Thyroid gland (tissue), 4 donors: ENCODE results near the gene IRF5.

Source experiments
- POLR2A ChIP-seq, 2 donors: fragments of 450-650 bp; IDR thresholded peaks; one replicate each; pipeline ENCODE4 v1.6.1; 2017; ENCODE audit warnings: antibody characterized with exemption in 2 of 2, mild to moderate bottlenecking in 2 of 2, moderate library complexity in 1 of 2
- TF ChIP-seq, protein P1 (sequence below), 6 experiments: fragments of 200-600 bp in 3 of 6; fragments of 450-650 bp in 3 of 6; sonication (generic) in 3 of 6; IDR thresholded peaks; one replicate each; pipeline ENCODE4 v1.5.1; 2016 to 2019; ENCODE audit warnings: antibody characterized with exemption in 6 of 6, mild to moderate bottlenecking in 2 of 6, inconsistent platforms in 1 of 6, moderate library complexity in 1 of 6

DNA sequence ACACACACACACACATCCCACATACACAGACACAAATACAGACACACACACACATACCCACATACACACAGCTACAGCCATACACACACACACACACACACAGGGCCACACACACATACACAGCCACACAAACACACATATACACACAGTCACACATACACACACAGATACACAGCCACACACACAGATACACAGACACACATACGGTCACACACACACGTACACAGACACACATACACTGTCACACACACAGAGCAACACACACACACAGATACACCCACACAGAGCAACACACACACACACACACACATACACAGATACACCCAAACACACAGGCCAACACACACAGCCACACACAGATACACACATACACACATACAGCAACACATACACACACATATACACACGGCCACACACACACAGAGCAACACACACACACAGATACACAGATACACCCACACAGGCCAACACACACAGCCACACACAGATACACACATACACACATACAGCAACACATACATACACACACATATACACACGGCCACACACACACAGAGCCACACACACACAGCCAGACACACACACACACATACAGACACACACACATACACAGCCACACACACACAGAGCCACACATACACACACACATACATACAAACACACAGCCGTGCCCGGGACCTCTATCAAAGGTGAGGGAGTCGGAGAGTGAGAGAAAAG, 49.5 kb upstream of the IRF5 start:
- TF ChIP-seq POLR2A (IDR thresholded peaks at IDR 0.05): no peak
- TF ChIP-seq, protein P1, sequence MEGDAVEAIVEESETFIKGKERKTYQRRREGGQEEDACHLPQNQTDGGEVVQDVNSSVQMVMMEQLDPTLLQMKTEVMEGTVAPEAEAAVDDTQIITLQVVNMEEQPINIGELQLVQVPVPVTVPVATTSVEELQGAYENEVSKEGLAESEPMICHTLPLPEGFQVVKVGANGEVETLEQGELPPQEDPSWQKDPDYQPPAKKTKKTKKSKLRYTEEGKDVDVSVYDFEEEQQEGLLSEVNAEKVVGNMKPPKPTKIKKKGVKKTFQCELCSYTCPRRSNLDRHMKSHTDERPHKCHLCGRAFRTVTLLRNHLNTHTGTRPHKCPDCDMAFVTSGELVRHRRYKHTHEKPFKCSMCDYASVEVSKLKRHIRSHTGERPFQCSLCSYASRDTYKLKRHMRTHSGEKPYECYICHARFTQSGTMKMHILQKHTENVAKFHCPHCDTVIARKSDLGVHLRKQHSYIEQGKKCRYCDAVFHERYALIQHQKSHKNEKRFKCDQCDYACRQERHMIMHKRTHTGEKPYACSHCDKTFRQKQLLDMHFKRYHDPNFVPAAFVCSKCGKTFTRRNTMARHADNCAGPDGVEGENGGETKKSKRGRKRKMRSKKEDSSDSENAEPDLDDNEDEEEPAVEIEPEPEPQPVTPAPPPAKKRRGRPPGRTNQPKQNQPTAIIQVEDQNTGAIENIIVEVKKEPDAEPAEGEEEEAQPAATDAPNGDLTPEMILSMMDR (IDR thresholded peaks at IDR 0.05): no peak
